HG02763 (cell line): ENCODE data around the gene ZBTB7C.

Experiments
- ATAC-seq: cut with Tn5 transposase; IDR thresholded peaks from one replicate; pipeline ENCODE4 v1.9.1; 2021; ENCODE audit warnings: mild to moderate bottlenecking, moderate library complexity; ENCODE audit not compliant: unreplicated experiment

Gene ZBTB7C

DNA sequence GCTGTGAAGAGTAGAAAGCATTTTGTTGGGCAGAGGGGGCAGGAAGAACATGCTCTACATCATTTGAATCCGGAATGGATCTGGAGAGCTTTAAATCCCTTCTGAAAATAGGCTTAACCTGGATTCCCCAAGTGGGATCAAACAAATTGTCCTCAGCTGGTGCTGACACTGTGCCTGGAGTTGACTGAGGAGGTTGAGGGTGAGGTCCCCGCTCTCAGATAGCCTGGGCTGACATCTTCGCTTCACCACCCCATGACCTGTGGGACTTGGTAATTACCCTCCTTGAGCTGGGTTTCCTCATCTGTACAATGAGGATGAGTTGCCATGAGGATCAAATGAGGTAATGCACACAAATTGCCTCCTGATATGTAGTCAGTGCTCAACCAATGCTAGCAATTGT is 360.9 kb downstream of the ZBTB7C start:
- no peak for ATAC-seq

- ATAC-seq: no peak
Measured at GRCh38 chr18:48046843-48047242, 362.3 kb downstream of the ZBTB7C start.

DNA sequence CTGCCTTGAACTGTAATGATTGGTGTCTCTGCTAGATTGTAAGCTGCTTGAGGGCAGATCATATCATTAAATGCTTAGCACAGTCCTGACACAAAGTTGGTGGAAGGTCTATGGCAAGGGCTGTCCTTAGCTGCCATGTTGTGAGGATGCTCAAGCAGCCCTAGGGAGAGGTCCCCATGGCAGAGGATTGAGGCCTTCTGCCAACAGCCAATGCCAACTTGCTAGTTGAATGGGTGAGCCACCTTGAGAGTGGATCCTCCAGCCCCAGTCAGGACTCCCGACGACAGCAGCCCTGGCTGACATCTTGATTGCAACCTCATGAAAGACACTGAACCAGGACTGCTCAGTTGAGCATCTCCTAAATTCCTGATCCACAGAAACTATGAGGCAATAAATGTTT is 363.4 kb downstream of the ZBTB7C start:
- no peak for ATAC-seq

DNA sequence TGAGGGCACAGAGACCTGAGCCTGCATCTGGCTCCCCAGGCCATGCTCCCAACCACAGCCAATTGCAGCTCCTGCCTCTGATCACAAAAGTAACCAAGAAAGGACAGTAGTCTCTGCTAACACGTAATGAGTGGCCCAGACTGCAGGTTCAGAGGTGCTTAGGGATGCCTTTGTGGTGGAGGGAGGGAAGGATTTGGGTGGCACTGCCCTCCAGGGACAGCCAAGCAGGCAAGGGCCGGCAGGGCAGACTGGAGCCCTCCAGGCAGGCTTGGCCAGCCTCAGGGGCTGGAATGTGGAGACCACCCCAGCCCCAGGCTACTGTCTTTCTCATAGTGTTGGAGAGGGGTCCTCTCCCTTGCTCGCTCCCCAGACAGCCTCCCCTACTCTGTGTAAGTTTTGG is 364.2 kb downstream of the ZBTB7C start:
- no peak for ATAC-seq

DNA sequence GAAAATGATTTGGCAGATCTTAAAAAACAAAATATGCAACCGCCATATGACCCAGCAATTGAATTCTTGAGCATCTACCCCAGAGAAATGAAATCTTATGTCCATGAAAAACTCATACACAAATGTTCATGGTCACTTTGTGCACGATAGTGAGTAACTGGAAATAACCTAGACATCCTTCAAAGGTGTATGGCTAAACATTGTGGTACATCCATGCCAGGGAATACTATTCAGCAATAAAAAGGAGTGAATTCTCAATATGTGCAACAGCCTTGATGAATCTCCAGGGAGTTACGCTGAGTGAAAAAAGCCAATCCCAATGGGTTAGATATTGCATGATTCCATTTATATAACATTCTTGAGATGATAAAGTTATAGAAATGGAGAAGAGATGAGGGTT is 366.0 kb downstream of the ZBTB7C start:
- no peak for ATAC-seq

- no peak for ATAC-seq
Measured at GRCh38 chr18:48042431-48042830, 366.8 kb downstream of the ZBTB7C start.

DNA sequence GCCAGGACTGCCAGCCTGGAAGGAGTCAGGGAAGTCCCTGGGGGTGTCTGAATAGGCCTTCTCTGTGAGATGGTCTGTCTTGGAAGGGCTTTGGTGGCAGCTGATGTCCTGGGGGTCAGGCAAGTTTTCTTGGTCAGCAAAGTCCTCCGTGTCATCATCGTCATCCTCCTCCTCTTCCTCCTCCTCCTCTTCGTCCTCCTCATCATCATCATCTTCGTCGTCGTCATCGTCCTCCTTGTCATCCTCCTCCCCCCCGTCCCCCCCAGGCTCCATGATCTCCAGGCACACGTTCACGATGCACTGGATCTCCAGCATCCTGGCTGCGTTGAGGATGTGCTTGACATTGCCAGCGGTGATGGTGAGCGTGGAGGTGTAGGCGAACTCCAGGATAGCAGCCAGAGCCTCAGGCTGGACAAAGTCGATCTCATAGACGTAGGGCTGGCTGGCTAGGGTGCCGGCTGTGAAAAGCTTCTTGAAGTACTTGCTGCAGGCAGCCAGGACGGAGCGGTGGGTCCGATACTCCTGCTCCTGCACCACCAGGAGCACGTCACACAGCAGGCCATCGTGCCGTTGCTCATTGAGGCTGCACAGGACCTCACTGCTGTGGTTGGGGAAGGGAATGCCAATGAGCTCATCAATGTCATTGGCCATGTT is 368.6 kb downstream of the ZBTB7C start:
- ATAC-seq: no peak

DNA sequence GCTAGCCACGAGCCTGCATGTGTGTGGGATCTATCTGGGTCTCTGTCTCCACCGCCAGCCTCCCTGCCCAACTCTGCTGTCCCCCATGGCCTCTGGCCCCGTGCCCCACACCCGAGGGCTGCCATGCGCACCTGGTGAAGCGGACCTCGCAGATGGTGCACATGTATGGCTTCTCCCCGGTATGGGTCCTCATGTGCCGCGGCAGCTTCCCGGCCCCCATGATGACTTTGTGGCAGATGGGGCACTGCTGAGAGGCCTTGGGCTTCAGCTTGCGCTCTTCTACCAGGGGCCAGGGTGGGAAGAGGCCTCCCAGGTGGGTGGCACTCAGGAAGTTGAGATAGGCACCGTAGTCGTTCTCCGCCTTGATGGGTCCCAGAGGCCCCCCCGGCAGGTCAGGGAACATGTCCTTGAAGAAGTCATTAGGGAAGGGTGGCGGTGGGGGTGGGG is 369.4 kb downstream of the ZBTB7C start:
- ATAC-seq: no peak

GRCh38 chr18:48038636-48039035 is 370.5 kb downstream of the ZBTB7C start:
- ATAC-seq: no peak

DNA sequence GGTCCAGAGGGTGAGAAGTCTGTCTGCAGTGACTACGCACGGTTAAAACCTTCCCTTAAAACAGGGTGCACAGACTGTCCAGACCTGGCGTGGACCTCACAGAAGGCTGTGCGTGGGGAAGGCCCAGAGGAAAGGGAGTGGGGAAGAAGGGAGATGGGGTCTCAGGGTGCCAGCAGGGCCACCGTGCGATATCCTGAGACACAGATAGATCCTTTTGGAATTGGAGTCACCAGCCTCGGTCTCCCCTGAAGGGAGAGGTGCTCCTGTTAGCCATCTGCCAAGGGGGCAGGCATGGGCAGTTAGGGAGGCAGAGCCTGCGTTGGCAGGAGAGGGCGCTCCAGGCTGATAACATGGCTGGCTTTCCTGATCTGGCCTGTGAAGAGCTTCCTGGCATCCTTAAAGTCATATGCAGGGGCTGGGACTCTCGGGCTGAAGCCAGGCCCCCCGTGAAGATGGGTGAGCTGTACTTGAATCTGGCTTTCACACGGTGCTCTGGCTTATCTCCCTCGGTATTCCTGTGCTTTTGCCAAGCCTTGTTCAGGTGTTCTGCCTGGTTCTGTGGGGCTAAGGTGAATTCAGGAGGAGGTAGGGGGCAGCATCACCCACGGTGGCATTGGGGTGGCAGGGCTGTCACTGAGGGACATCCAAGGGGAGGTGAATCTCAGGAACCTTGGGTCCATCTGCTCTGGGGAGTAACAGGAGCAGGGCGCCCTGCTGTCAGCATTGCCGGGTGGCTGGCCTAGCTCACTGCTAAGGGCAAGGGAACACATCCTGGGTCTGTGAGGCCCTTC is 371.5 kb downstream of the ZBTB7C start:
- ATAC-seq: no peak

GRCh38 chr18:48036641-48037421 is 372.4 kb downstream of the ZBTB7C start:
- ATAC-seq: no peak

DNA sequence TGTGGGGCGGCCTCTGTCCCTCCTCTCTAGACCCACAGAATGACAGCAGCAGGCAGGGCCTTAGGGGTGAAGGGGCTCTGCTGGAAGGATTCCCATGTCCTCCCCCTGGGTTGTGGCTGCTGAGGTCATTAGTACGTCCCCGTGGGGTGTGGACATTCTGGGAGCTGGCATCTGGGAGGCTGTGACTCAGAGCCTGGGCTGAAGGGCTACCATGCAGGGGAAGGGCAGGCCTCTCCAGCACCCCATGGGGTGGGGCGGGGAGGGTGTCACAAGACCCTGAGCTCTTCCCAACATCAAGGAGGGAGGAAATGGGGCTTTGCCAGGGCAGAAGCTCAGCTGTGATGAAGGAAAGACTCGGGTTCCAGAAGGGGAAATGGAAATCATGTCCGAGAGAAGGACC is 373.0 kb downstream of the ZBTB7C start:
- ATAC-seq: no peak

- ATAC-seq: no peak
Measured at GRCh38 chr18:48035556-48035860, 373.7 kb downstream of the ZBTB7C start.

DNA sequence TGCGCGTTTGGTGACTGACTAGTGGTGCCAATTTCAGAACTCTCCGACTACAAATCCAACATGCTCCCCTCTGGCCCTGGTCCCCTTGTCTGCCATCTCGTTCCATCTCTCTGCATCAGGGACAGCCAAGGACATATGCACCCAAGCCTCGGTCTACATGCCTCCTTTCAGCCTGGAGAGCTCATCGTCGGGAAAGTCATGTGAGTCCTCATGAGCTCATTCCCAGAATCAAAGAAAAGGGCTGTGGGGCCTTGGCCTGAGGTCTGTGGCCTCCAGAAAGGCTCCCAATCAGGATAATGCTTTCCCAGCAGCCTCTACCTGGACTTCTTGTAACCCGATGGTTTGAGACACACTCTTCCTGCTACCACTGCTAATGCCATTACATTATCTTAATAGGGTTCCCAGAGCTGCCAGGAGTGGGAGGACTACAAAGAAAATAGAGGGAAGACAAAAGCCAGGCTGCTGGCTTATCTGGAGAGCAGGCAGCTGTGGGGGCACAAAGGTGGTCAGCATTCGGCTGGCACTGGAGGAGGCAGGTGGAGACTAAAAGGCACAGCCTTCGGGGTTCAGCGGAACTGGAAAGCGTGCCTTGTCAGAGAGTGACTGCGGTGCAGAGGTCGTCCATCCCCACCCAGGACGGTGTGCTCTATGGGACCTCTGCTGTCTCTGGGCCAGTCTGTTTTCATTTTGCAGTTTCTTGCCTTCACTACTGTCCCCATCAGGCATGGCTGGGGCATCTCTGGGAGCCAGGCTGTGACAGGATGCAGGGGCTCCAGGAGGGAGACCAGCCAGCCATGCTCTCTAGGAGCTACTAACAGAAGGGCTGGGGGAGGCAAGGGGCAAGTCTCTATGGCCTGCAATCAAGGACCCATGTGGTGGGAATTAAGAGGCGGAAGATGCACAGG is 374.3 kb downstream of the ZBTB7C start:
- no peak for ATAC-seq

DNA sequence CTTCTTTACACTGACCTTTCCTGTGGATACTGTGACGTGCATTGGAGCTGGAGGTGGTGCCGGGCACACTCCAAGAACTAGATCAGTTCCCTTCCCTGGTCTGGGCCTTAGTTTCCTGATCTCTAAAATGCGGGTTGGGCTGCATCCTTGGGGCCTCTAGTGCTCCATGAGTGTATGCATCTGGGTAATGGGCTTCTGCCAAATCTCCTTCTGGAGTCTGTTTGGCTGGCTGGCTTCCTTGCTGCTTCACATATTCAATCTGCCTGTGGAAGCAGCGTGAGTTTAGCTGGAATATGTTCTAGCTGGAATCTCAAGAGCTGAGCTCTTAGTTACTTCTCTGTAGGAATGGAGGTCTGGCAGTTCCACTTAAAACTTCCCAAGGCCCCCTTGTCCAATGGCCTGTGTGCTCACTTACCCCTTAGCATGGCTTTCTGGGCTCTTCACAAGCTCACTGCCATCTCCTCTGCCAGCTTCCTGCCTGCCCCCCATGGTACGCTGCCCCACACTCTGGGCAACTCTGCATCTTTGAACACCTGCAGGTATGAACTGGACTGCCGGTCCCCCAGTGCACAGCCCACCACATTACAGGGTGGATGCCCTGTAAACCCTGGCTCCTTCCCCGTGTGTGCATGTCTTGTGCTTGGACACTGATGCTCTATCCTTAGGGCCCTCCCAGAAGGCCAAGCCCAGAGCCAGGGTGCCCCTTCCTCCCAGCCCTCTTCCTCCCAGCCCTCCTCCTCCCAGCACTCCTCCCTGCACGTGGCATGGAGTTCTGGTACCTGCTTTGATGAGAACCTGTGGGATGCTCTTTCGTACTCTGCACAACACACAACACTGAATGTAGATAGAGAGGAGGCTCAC is 375.2 kb downstream of the ZBTB7C start:
- no peak for ATAC-seq

- ATAC-seq: no peak
Measured at GRCh38 chr18:48032876-48033789, 376.1 kb downstream of the ZBTB7C start.

DNA sequence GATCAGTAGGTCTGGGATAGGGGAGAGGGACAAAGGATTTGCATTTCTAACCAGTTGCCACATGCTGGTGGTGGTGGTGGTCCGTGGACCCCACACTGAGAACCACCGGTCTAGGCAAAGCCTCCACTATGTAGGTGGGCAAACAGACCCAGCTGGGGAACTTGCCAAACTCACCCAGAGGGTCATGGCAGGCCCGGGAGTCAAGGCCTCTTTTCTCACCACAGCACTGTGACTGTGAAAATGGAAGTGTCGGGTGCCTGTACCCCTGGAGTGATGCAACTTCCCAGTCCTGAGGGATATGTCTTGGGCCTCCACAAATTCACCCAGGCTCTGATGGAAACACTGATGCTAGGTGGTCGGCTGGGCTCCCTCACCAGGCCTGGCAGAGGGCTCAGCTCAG is 377.5 kb downstream of the ZBTB7C start:
- no peak for ATAC-seq

- no peak for ATAC-seq
Measured at GRCh38 chr18:48030616-48031480, 378.3 kb downstream of the ZBTB7C start.
